H1 (cell line): Measurements from ENCODE around the gene NPY4R2. TPM values are rescaled to one million over a fixed set of nuclear protein-coding genes. Genes with fewer than 3 reads are reported as not detected.
"Not testable (repeated sequence)": the region's sequence is repeated elsewhere in the genome, so short reads cannot be mapped to it uniquely, and the experiment has no call there.

Experiments
- CTCF ChIA-PET: fragments of 300-600 bp; sonication (Branson Sonifier 250); formaldehyde crosslinking; loops from one replicate; lab custom pipeline; 2021; ENCODE audit not compliant: partially characterized antibody; lab: Charles Lee
- POLR2A ChIA-PET: fragments of 300-600 bp; sonication (Branson Sonifier 250); formaldehyde crosslinking; loops from one replicate; lab custom pipeline; 2021; ENCODE audit warnings: inconsistent platforms; ENCODE audit not compliant: partially characterized antibody; lab: Charles Lee
- DNase-seq, 2 experiments: peaks; one replicate each; pipeline versions ENCODE4 v3.0.0 to v3.0.0-alpha.2; 2010 to 2022; ENCODE audit warnings: low spot score in 2 of 2, low read depth in 1 of 2, mixed read lengths in 1 of 2
- FAIRE-seq: peaks from 2 replicates; lab custom pipeline; 2011; peaks lifted over from hg19 to GRCh38; lab: Jason Lieb, UNC
- H2AFZ ChIP-seq: 2 replicates; pipeline ENCODE4 v1.8.1; 2012; ENCODE audit warnings: low read length, inconsistent platforms
- H2AK5ac ChIP-seq: 2 replicates; pipeline ENCODE4 v1.6.1; 2013; ENCODE audit warnings: low read depth, low read length
- H2BK120ac ChIP-seq: replicated peaks from 2 replicates; pipeline ENCODE3; 2013; ENCODE audit warnings: low read depth, low read length, inconsistent platforms
- H2BK12ac ChIP-seq: 2 replicates; pipeline ENCODE4 v1.6.1; 2013; ENCODE audit warnings: low read depth, low read length
- H2BK15ac ChIP-seq: 2 replicates; pipeline ENCODE4 v1.6.1; 2013; ENCODE audit warnings: low read length
- H2BK20ac ChIP-seq: 2 replicates; pipeline ENCODE4 v1.6.1; 2013; ENCODE audit warnings: low read length
- H2BK5ac ChIP-seq: 2 replicates; pipeline ENCODE4 v1.6.1; 2013; ENCODE audit warnings: low read depth, low read length
- H3K14ac ChIP-seq: 2 replicates; pipeline ENCODE4 v1.6.1; 2013; ENCODE audit warnings: inconsistent platforms; ENCODE audit not compliant: insufficient read length
- H3K18ac ChIP-seq: 2 replicates; pipeline ENCODE4 v1.6.1; 2013; ENCODE audit warnings: low read length; ENCODE audit errors: extremely low read depth
- H3K23ac ChIP-seq: 2 replicates; pipeline ENCODE4 v1.6.1; 2013; ENCODE audit warnings: inconsistent platforms; ENCODE audit not compliant: insufficient read length
- H3K23me2 ChIP-seq: 2 replicates; pipeline ENCODE4 v1.6.1; 2013; ENCODE audit warnings: low read depth, low read length
- H3K27ac ChIP-seq: 2 replicates; pipeline ENCODE4 v1.6.1; 2011; ENCODE audit warnings: low read depth, low read length, inconsistent platforms
- H3K27me3 ChIP-seq, 4 experiments: replicated peaks in 1 of 4; 1 replicate in 1 of 4; 2 replicates in 3 of 4; pipeline versions ENCODE4 v1.6.1 to v1.8.1; 2011 to 2013; ENCODE audit warnings: low read length in 3 of 4, mild to moderate bottlenecking in 3 of 4, inconsistent platforms in 2 of 4, mixed read lengths in 2 of 4, moderate library complexity in 1 of 4; ENCODE audit not compliant: control insufficient read depth in 3 of 4, insufficient read depth in 3 of 4; ENCODE audit errors: extremely low read depth in 1 of 4
- H3K36me3 ChIP-seq, 4 experiments: 2 replicates each; pipeline versions ENCODE4 v1.6.1 to v1.8.1; 2011 to 2013; ENCODE audit warnings: mild to moderate bottlenecking in 4 of 4, low read length in 3 of 4, moderate library complexity in 2 of 4, control low read depth in 1 of 4, inconsistent platforms in 1 of 4; ENCODE audit not compliant: insufficient read depth in 4 of 4, control insufficient read depth in 2 of 4
- H3K4ac ChIP-seq: replicated peaks from 2 replicates; pipeline ENCODE3; 2013; ENCODE audit warnings: low read length, low read depth, mixed read lengths, inconsistent platforms; ENCODE audit not compliant: insufficient read length
- H3K4me1 ChIP-seq, 4 experiments: replicated peaks in 1 of 4; 1 replicate in 1 of 4; 2 replicates in 3 of 4; pipeline versions ENCODE4 v1.6.1 to v1.8.1; 2011 to 2013; ENCODE audit warnings: low read length in 3 of 4, inconsistent platforms in 2 of 4, mixed read lengths in 1 of 4; ENCODE audit not compliant: insufficient read depth in 4 of 4, control insufficient read depth in 3 of 4
- H3K4me2 ChIP-seq, 2 experiments: 2 replicates each; pipeline versions ENCODE4 v1.6.1 to v1.8.1; 2011 to 2013; ENCODE audit warnings: low read depth in 2 of 2, low read length in 2 of 2, control low read depth in 1 of 2, inconsistent platforms in 1 of 2, mild to moderate bottlenecking in 1 of 2; ENCODE audit not compliant: insufficient read depth in 1 of 2
- H3K4me3 ChIP-seq, 4 experiments: fragments of 200-600, 300-600 bp in 1 of 4; sonication (generic), shearing (Covaris generic), sonication (Bioruptor Twin) in 1 of 4; 2 replicates each; pipeline versions ENCODE4 v1.5.1 to v1.8.1; 2011 to 2016; ENCODE audit warnings: low read length in 4 of 4, low read depth in 3 of 4, control low read depth in 2 of 4, inconsistent platforms in 2 of 4, mild to moderate bottlenecking in 2 of 4, mixed read lengths in 1 of 4, moderate library complexity in 1 of 4; ENCODE audit not compliant: insufficient read depth in 2 of 4; ENCODE audit errors: extremely low read depth in 1 of 4
- H3K56ac ChIP-seq: replicated peaks from 2 replicates; pipeline ENCODE3; 2013; ENCODE audit warnings: low read depth, mild to moderate bottlenecking, mixed read lengths, low read length, inconsistent platforms; ENCODE audit not compliant: insufficient read length
- H3K79me1 ChIP-seq: 2 replicates; pipeline ENCODE4 v1.6.1; 2013; ENCODE audit warnings: low read depth, low read length, control low read depth
- H3K79me2 ChIP-seq, 2 experiments: 2 replicates each; pipeline versions ENCODE4 v1.6.1 to v1.8.1; 2012 to 2013; ENCODE audit warnings: low read length in 2 of 2, mild to moderate bottlenecking in 2 of 2, inconsistent platforms in 1 of 2; ENCODE audit not compliant: insufficient read depth in 2 of 2, control insufficient read depth in 1 of 2
- H3K9ac ChIP-seq, 4 experiments: replicated peaks in 1 of 4; 1 replicate in 1 of 4; 2 replicates in 3 of 4; pipeline versions ENCODE4 v1.6.1 to v1.8.1; 2011 to 2013; ENCODE audit warnings: low read depth in 3 of 4, low read length in 3 of 4, control low read depth in 2 of 4, mild to moderate bottlenecking in 2 of 4, moderate library complexity in 2 of 4, inconsistent platforms in 1 of 4; ENCODE audit errors: extremely low read depth in 1 of 4
- H3K9me3 ChIP-seq, 2 experiments: 2 replicates each; pipeline versions ENCODE4 v1.6.1 to v1.8.1; 2012 to 2013; ENCODE audit warnings: mild to moderate bottlenecking in 2 of 2, moderate library complexity in 2 of 2, control low read depth in 1 of 2, inconsistent platforms in 1 of 2, low read depth in 1 of 2, low read length in 1 of 2, mixed read lengths in 1 of 2; ENCODE audit not compliant: insufficient read depth in 2 of 2
- H4K20me1 ChIP-seq, 2 experiments: replicated peaks in 1 of 2; 2 replicates each; pipeline versions ENCODE3 to v1.8.1; 2011 to 2013; ENCODE audit warnings: inconsistent platforms in 2 of 2, low read length in 2 of 2, mild to moderate bottlenecking in 1 of 2; ENCODE audit not compliant: insufficient read depth in 2 of 2, control insufficient read depth in 1 of 2
- H4K5ac ChIP-seq: 2 replicates; pipeline ENCODE4 v1.6.1; 2013; ENCODE audit warnings: low read length, low read depth, mixed read lengths, inconsistent platforms; ENCODE audit not compliant: insufficient read length
- H4K8ac ChIP-seq: 2 replicates; pipeline ENCODE4 v1.8.0; 2013; ENCODE audit warnings: mild to moderate bottlenecking, moderate library complexity, low read length, inconsistent platforms; ENCODE audit not compliant: insufficient read depth; ENCODE audit errors: extremely low read depth
- H4K91ac ChIP-seq: replicated peaks from 2 replicates; pipeline ENCODE3; 2013; ENCODE audit warnings: low read length, mixed read lengths, inconsistent platforms; ENCODE audit not compliant: insufficient read length
- WGBS, 2 experiments: shearing (Covaris generic) in 1 of 2; methylation state at CpG; one replicate each; pipeline versions ENCODE4 v1.1.6 to v1.1.7; 2013 to 2015; ENCODE audit warnings: low lambda C conversion rate in 2 of 2, mixed read lengths in 2 of 2, inconsistent platforms in 1 of 2, low coverage in 1 of 2, missing lambda C conversion rate in 1 of 2; ENCODE audit not compliant: insufficient replicate concordance in 2 of 2, insufficient coverage in 1 of 2, insufficient read length in 1 of 2; ENCODE audit errors: extremely low coverage in 1 of 2, missing lambda C conversion rate in 1 of 2; 5-methylcytosine and 5-hydroxymethylcytosine counted together
- long read RNA-seq, 2 experiments: library from RNA in 1 of 2; library from capped mRNA in 1 of 2; stranded (forward); transcript quantifications; one replicate each; pipeline ENCODE4 v2.0.0, GENCODE V29; 2021; ENCODE audit warnings: inconsistent platforms in 1 of 2
- polyA minus RNA-seq, 3 experiments: library from RNA; depleted of rRNA, polyadenylated mRNA; stranded (reverse); fragments of >200 nt; gene quantifications; 1 replicate in 2 of 3; 2 replicates in 1 of 3; pipeline ENCODE4 v1.2.3, GENCODE V29; 2011
- polyA plus RNA-seq, 7 experiments: library from polyadenylated mRNA; depleted of rRNA in 3 of 7; stranded (reverse) in 5 of 7; unstranded in 2 of 7; fragments of >200 nt in 5 of 7; fragments of 200-250 nt in 2 of 7; gene quantifications; 1 replicate in 5 of 7; 2 replicates in 1 of 7; 4 replicates in 1 of 7; pipeline versions ENCODE4 v1.2.1 to v1.2.3, GENCODE V29; 2011 to 2013; ENCODE audit warnings: missing spikeins in 2 of 7, mixed read lengths in 2 of 7
- total RNA-seq: library from RNA; stranded (reverse); fragmentation: NEBNext Ultra II Directional; extraction: Animal tissue kit (Norgen Biotek cat#: 25700); gene quantifications from 2 replicates; pipeline ENCODE4 v1.2.1, GENCODE V29; 2021

The NPY4R2 gene, protein sequence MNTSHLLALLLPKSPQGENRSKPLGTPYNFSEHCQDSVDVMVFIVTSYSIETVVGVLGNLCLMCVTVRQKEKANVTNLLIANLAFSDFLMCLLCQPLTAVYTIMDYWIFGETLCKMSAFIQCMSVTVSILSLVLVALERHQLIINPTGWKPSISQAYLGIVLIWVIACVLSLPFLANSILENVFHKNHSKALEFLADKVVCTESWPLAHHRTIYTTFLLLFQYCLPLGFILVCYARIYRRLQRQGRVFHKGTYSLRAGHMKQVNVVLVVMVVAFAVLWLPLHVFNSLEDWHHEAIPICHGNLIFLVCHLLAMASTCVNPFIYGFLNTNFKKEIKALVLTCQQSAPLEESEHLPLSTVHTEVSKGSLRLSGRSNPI
- total RNA-seq: not detected in 2 replicates
- 0.05 TPM in 1 of 2 replicates, not detected in the other for polyA plus RNA-seq (2011; rRNA removed)
- 0.06 TPM for polyA plus RNA-seq (2011; cell fraction: cytosol; rRNA removed)
- polyA plus RNA-seq (2011; cell fraction: nucleus; rRNA removed): not detected
- not detected in 4 replicates for polyA plus RNA-seq (2012, experiment 1 of 2)
- polyA plus RNA-seq (2012, experiment 2 of 2): not detected
- polyA plus RNA-seq (2013, experiment 1 of 2): 0.04 TPM
- polyA plus RNA-seq (2013, experiment 2 of 2): not detected
- 0.88 TPM in 1 of 2 replicates, not detected in the other for polyA minus RNA-seq (2011; rRNA and poly(A)+ RNA removed)
- not detected for polyA minus RNA-seq (2011; cell fraction: cytosol; rRNA and poly(A)+ RNA removed)
- not detected for polyA minus RNA-seq (2011; cell fraction: nucleus; rRNA and poly(A)+ RNA removed)
- long read RNA-seq, experiment 1: 0 reads
- long read RNA-seq, experiment 2: 0 reads

DNA sequence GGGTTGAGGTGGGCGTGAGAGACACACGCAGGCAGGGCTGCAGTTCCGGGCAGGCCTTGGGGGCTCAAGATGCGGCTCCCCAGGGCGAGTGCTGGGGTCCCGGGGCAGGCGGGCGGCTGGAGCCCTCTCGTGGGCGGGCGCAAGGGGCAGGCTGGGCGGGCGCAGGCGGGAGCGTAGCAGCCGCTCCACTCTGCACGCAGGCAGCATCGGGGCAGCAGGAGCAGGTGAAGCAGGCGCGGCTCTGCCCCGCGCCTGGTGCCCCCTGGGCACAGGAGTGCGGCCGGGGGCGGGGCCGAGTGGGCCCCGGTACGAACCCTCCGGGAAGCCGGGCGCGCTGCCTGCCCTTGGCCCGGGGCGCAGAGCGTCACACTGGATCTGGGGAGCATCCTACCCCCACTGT, at the start of gene NPY4R2:
TSS of gene NPY4R2 (plus strand) at position 188 of the 400 bp plus-strand sequence. CDS start 3,326 bp downstream, outside the sequence.
- H2BK20ac ChIP-seq, H3K23me2 ChIP-seq, H2AFZ ChIP-seq, H3K18ac ChIP-seq, POLR2A ChIA-PET, DNase-seq, H3K79me2 ChIP-seq, H4K20me1 ChIP-seq, H4K91ac ChIP-seq, H2BK12ac ChIP-seq, H4K5ac ChIP-seq, H3K4me3 ChIP-seq, H4K8ac ChIP-seq, H3K27ac ChIP-seq, H2BK15ac ChIP-seq, H3K4me2 ChIP-seq, H2BK5ac ChIP-seq, H3K56ac ChIP-seq, H3K79me1 ChIP-seq, H2BK120ac ChIP-seq, H2AK5ac ChIP-seq, H3K27me3 ChIP-seq, H3K9ac ChIP-seq, H3K23ac ChIP-seq, H3K9me3 ChIP-seq, H3K36me3 ChIP-seq, CTCF ChIA-PET, FAIRE-seq, H3K4me1 ChIP-seq, H3K14ac ChIP-seq, H3K4ac ChIP-seq: not testable (repeated sequence)
- WGBS, 2 experiments: no CpG with 5 or more reads among the region's 35 CpGs
